Measurements from ENCODE around the gene SPEF2.

The SPEF2 gene

DNA sequence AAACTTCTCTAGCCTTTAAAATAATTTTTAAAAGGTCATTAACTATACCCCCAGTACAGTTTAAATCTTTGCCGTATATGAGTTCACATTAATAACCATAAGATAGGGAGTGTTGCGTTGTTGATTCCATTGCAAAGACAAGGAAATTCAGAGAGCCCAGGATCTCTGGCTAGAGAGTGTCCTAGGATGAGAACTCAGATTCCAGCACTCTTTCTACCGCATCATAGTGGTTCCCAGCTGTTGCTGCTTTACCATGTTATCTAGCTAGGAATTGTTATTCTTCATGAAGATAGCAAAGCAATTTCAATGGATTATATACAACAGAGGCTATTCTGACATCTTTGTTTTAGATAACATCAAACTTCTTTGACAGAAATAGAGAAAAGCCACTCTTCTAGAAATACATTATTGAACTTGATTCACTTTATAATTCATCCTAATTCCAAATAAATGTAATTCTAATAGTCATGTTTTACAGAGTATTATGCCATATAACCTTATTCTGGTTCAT lies 160.7 kb downstream of the SPEF2 start:
- DNase-seq (ENCODE audit: low spot score), result no peak

- DNase-seq (ENCODE audit: low spot score), result no peak
Observed at GRCh38 chr5:35780236-35780635, 162.6 kb downstream of the SPEF2 start.

DNA sequence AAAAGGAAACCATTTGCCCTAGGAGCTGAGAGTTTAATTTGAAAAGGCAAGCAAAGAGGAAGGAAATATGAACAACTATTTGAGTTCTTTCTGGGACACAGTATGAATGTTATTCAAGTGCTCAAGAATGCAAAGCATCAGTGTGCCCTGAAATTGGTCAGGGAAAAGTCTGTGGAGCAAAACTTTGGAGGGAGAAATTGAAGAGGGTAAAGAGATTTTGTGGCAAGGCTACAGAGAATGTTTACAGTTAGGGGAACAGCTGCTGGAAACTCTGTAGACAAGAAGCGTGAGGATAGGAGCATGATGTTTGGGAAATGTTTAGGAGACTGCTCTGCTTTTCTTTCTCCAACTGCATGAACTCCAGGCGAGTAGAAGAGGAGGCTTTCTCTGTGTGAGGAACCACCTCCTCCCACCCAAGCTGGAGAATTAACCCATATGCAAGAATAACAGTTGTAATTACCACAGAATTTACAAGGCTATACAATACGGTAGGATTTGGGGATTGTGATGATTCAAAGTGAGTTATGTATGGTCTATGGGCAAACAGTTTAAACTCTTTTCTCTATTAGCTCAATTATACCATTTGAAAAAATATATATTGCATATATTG lies 163.6 kb downstream of the SPEF2 start:
- no peak for DNase-seq (ENCODE audit: low spot score)

GRCh38 chr5:35783551-35783950 lies 165.9 kb downstream of the SPEF2 start:
- DNase-seq (ENCODE audit: low spot score), result no peak

DNA sequence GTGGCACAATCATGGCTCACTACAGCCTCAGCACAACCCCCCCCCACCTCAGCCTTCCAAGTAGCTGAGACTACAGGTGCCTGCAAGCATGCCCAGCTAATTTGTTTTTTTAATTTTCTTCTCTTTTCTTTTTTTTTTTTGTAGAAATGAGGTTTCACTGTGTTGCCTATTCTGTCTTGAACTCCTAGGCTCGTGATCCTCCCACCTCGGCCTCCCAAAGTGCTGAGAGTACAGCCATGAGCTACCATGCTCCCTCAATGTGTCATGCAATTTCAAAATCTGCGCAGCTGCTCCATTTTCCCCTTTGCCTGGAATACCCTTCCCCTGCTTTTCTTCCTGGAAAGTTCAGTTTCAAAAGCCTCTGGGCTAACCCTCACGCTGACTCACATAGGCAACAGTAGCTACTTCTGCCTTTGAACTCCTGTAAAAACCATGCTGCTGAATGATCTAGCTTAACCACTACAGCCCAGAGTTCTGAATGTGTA lies 168.0 kb downstream of the SPEF2 start:
- no peak for DNase-seq (ENCODE audit: low spot score)

DNA sequence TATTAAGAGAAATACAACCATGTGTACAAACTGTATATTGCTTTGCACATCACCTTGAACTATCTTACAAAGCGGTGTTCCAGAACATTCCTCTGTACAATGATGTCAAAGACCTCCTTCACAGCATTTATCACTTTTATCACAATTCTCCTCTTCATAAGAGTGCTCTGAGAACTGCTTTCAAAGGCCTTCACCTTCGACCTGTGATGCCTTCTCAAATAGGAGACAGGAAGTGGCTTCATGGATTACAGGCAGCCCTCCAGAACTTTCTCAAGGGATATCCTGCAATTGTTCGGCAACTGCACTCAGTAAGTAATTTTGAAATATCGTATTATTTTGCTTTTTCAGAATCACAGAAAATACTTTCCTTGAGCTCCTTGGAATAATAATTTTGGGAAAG lies 171.1 kb downstream of the SPEF2 start:
- no peak for DNase-seq (ENCODE audit: low spot score)

- DNase-seq (ENCODE audit: low spot score), result no peak
Observed at GRCh38 chr5:35789732-35790456, 172.2 kb downstream of the SPEF2 start.

- DNase-seq (ENCODE audit: low spot score), result no peak
Observed at GRCh38 chr5:35790457-35790822, 172.8 kb downstream of the SPEF2 start.

GRCh38 chr5:35794328-35794619 lies 176.6 kb downstream of the SPEF2 start:
- DNase-seq (ENCODE audit: low spot score), result no peak

DNA sequence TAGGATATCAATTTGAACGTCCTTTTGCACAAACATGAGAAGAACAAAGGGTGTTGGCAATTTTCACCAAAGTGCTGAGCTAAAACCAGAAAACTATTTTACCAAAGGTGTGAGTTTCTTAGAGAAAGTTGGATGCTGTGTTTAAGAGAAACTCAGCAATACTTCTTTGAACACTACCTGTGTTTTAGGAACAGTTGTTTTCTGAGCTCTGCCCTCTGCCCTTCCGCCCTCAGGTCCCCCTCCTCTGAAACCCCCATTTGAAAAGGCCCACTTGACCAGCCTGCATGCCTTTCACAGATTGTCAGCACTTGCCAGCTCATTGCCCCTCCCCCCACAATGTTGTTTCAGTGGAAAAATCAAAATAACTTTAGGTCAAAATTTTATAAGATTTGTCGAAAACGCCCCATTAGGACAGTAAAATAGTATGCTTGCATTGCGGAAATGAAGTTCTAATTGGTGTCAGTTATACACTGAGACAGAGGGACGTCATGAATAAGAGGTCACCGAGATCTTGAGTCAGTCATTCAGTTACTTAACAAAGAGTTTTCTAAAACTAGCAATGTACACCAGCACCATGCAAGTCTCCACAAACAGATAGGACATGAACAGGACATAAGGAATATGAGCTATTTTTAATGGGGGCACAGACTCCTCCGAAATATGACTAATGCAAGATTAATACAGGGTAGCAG lies 177.2 kb downstream of the SPEF2 start:
- no peak for DNase-seq (ENCODE audit: low spot score)

- DNase-seq (ENCODE audit: low spot score), result no peak
Observed at GRCh38 chr5:35799181-35799580, 181.5 kb downstream of the SPEF2 start.

DNA sequence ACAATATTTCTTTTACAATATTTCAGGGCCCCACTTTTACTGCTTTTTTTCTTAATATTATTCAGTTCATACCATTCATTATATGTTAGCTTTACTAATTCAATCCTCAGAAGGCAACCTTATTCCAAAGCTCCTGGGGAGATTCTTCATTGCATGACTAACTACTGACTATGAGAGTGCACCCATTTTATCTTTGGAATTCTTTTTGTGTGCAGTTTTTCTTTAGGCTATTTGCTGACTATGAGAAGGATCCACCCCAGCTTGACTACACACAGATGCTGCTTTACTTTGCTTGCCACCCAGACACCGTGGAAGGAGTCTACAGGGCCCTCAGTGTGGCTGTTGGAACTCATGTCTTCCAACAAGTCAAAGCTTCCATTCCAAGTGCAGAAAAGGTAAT lies 182.1 kb downstream of the SPEF2 start:
- DNase-seq (ENCODE audit: low spot score), result no peak

DNA sequence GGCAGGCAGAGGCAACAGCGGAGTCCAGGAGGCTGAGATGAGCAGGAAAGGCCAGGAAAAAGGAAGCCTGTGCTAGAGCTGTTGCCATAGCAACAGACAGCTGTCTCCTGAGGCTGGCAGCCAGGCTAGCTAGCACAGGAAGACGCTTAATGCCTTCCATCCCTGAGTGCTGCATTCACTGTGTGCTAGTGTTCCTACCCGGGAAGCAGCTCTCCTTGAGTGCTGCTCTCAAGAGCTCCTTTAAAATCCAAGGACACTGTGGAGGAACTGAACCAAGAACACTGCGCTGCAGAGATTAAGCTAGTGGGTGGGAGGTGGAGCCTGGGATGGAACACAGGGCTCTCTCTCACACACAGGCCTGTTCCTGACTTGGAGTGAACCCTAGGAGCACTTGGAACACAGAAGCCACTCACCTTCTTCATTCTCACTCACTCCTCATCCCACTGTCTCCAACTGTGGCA lies 185.6 kb downstream of the SPEF2 start:
- DNase-seq (ENCODE audit: low spot score), result peak; percentile 70

DNA sequence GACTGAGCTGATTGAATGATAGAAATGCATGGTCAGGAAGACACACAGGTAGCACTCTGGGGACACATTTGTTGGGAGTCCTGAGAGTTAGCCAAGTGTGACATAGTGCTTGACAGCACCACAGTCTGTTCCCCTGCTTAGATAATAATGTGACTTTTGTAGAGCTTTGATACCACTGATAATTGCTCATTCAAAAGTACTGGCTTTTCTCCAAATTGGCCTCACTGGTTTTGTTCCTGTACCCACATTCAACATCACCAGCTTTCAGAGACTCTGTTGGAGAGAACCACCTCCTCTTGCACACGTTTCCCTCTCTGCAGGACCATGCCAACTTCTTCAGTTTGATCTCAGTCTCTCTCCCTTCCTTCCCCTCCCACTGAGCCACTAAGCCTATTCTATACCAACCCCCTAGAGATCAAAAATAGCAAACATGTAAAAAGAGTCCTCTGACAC lies 186.6 kb downstream of the SPEF2 start:
- DNase-seq (ENCODE audit: low spot score), result no peak

GRCh38 chr5:35804841-35805240 lies 187.2 kb downstream of the SPEF2 start:
- no peak for DNase-seq (ENCODE audit: low spot score)

GRCh38 chr5:35810601-35811000 lies 192.9 kb downstream of the SPEF2 start:
- DNase-seq (ENCODE audit: low spot score), result no peak

GRCh38 chr5:35811108-35811741 lies 193.6 kb downstream of the SPEF2 start:
- DNase-seq (ENCODE audit: low spot score), result no peak

GRCh38 chr5:35813521-35813920 lies 195.9 kb downstream of the SPEF2 start:
- no peak for DNase-seq (ENCODE audit: low spot score)

- DNase-seq (ENCODE audit: low spot score), result peak; percentile 10
Observed at GRCh38 chr5:35815089-35815936, 197.7 kb downstream of the SPEF2 start.

GRCh38 chr5:35816881-35817521 lies 199.3 kb downstream of the SPEF2 start:
- DNase-seq (ENCODE audit: low spot score), result no peak

DNA sequence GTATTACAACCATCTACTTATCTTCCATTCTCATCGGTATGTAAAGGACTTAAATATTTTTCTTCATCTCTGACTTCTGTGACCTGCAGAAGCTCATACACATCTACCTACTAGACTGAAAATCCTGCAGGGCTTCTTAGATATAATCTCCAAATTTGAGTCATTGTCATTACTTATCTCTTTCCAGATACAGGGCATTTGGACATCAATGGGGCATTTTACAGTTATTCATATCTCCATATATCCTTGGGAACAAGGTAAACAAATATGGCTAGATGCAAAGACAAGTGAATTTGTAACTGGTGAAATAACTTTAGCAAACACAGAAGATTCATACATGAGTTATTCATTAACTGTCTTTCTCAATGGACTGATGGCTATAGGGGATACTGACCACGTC lies 201.4 kb downstream of the SPEF2 start:
- no peak for DNase-seq (ENCODE audit: low spot score)
